HEK293 (cell line): Measurements from ENCODE around the gene HSPG2.

Experiments
- CTCF ChIA-PET: fragments of 350-600 bp; formaldehyde crosslinking; extraction: SDS; loops from one replicate; lab custom pipeline; 2021; ENCODE audit warnings: antibody characterized with exemption; lab: Yijun Ruan, JAX
- POLR2A ChIA-PET: fragments of 300-600 bp; formaldehyde crosslinking; extraction: SDS; loops from one replicate; lab custom pipeline; 2020; ENCODE audit warnings: antibody characterized with exemption, inconsistent platforms; lab: Yijun Ruan, JAX
- H3K27ac ChIP-seq: fragments of 200-500 bp; sonication (Bioruptor generic); 2 replicates; pipeline ENCODE4 v1.5.1; 2014; ENCODE audit warnings: low read depth, low read length, control low read depth, inconsistent platforms; ENCODE audit errors: extremely low read depth
- H3K36me3 ChIP-seq, 2 experiments: fragments of 200-500 bp in 1 of 2; sonication (Bioruptor generic) in 1 of 2; 1 replicate in 1 of 2; 2 replicates in 1 of 2; pipeline ENCODE4 v1.5.1; 2014 to 2017; ENCODE audit warnings: inconsistent platforms in 2 of 2, low read length in 2 of 2; ENCODE audit not compliant: control insufficient read depth in 2 of 2, insufficient read depth in 1 of 2
- H3K4me1 ChIP-seq: fragments of 200-500 bp; sonication (Bioruptor generic); 2 replicates; pipeline ENCODE4 v1.5.1; 2014; ENCODE audit warnings: mild to moderate bottlenecking, low read length, inconsistent platforms; ENCODE audit not compliant: control insufficient read depth, insufficient read depth
- H3K4me3 ChIP-seq: 2 replicates; pipeline ENCODE4 v1.5.1; 2011; ENCODE audit warnings: low read depth, mild to moderate bottlenecking, control low read depth, low read length, moderate library complexity
- H3K9me3 ChIP-seq: fragments of 200-500 bp; sonication (Bioruptor generic); 2 replicates; pipeline ENCODE4 v1.5.1; 2014; ENCODE audit warnings: low read depth, low read length, inconsistent platforms; ENCODE audit not compliant: control insufficient read depth, insufficient read depth
- AEBP2 ChIP-seq: fragments of 450-650 bp; formaldehyde crosslinking; IDR thresholded peaks from 2 replicates; pipeline ENCODE4 v1.5.1; 2016; ENCODE audit warnings: missing biosample characterization, missing genetic modification characterization, borderline replicate concordance
- BCL11A ChIP-seq: fragments of 450-650 bp; formaldehyde crosslinking; IDR thresholded peaks from 2 replicates; pipeline ENCODE4 v1.5.1; 2016; ENCODE audit warnings: low read depth, missing biosample characterization, missing genetic modification characterization
- GLIS1 ChIP-seq: fragments of 450-650 bp; formaldehyde crosslinking; IDR thresholded peaks from 2 replicates; pipeline ENCODE4 v1.5.1; 2016; ENCODE audit warnings: missing biosample characterization, missing genetic modification characterization
- KLF1 ChIP-seq: fragments of 450-650 bp; formaldehyde crosslinking; IDR thresholded peaks from 2 replicates; pipeline ENCODE4 v1.5.1; 2016; ENCODE audit warnings: missing biosample characterization, missing genetic modification characterization
- KLF10 ChIP-seq: fragments of 450-650 bp; IDR thresholded peaks from 2 replicates; pipeline ENCODE4 v1.5.1; 2018; ENCODE audit warnings: missing biosample characterization, mild to moderate bottlenecking, missing genetic modification characterization
- KLF8 ChIP-seq: fragments of 450-650 bp; formaldehyde crosslinking; IDR thresholded peaks from 2 replicates; pipeline ENCODE4 v1.5.1; 2016; ENCODE audit warnings: missing biosample characterization, missing genetic modification characterization
- PRDM6 ChIP-seq: fragments of 450-650 bp; formaldehyde crosslinking; IDR thresholded peaks from 2 replicates; pipeline ENCODE4 v1.5.1; 2017; ENCODE audit warnings: missing biosample characterization, missing genetic modification characterization
- SALL2 ChIP-seq: fragments of 450-650 bp; formaldehyde crosslinking; IDR thresholded peaks from 2 replicates; pipeline ENCODE4 v1.5.0; 2017; ENCODE audit warnings: missing biosample characterization, mild to moderate bottlenecking, missing genetic modification characterization, borderline replicate concordance
- TCF7L2 ChIP-seq: IDR thresholded peaks from 2 replicates; pipeline ENCODE4 v1.6.1; 2011; ENCODE audit warnings: low read depth, mild to moderate bottlenecking, inconsistent platforms, low read length, moderate library complexity, borderline replicate concordance
- ZBTB17 ChIP-seq: fragments of 450-650 bp; formaldehyde crosslinking; IDR thresholded peaks from 2 replicates; pipeline ENCODE4 v1.5.1; 2016; ENCODE audit warnings: missing biosample characterization, missing genetic modification characterization
- ZBTB26 ChIP-seq: fragments of 450-650 bp; formaldehyde crosslinking; optimal IDR thresholded peaks from 2 replicates; pipeline ENCODE3; 2016; ENCODE audit warnings: missing biosample characterization, mild to moderate bottlenecking, missing genetic modification characterization
- ZNF211 ChIP-seq: fragments of 450-650 bp; formaldehyde crosslinking; IDR thresholded peaks from 2 replicates; pipeline ENCODE4 v1.5.1; 2016; ENCODE audit warnings: low read depth, missing biosample characterization, missing genetic modification characterization
- ZNF311 ChIP-seq: fragments of 450-650 bp; formaldehyde crosslinking; IDR thresholded peaks from 2 replicates; pipeline ENCODE4 v1.5.1; 2017; ENCODE audit warnings: missing biosample characterization, missing genetic modification characterization, borderline replicate concordance
- ZNF341 ChIP-seq: fragments of 450-650 bp; formaldehyde crosslinking; IDR thresholded peaks from 2 replicates; pipeline ENCODE4; 2016; ENCODE audit warnings: low read depth, missing biosample characterization, missing genetic modification characterization
- ZNF473 ChIP-seq: fragments of 450-650 bp; formaldehyde crosslinking; IDR thresholded peaks from 2 replicates; pipeline ENCODE4 v1.5.1; 2017; ENCODE audit warnings: missing biosample characterization, missing genetic modification characterization
- ZNF600 ChIP-seq: fragments of 450-650 bp; formaldehyde crosslinking; IDR thresholded peaks from 2 replicates; pipeline ENCODE4 v1.5.1; 2016; ENCODE audit warnings: missing biosample characterization, missing genetic modification characterization

HSPG2 gene

GRCh38 chr1:21864730-21865129, 72.4 kb downstream of the HSPG2 start (continued):
- TF ChIP-seq ZBTB26 (tag by site-specific recombination), result no peak

- TF ChIP-seq KLF10 (tag by site-specific recombination), result no peak
- TF ChIP-seq TCF7L2, result no peak
- TF ChIP-seq ZNF600 (tag by site-specific recombination), result no peak
- no peak for TF ChIP-seq PRDM6
- no peak for TF ChIP-seq ZBTB17 (tag by site-specific recombination)
- no peak for TF ChIP-seq ZNF311 (tag by site-specific recombination)
- no peak for TF ChIP-seq BCL11A (tag by site-specific recombination)
- TF ChIP-seq ZNF211 (tag by site-specific recombination), result no peak
- TF ChIP-seq ZNF473 (tag by site-specific recombination), result no peak
- no peak for TF ChIP-seq ZNF341 (tag by site-specific recombination)
- TF ChIP-seq SALL2, result no peak
- H3K9me3 ChIP-seq, result no peaks in the 10 kb centered on the region
- H3K36me3 ChIP-seq, result peaks cover 0 to 43% of the 10 kb centered on the region in 2 experiments; a peak in 1 of 3 replicates
- H3K4me3 ChIP-seq, result no peak overlapping the region
- H3K27ac ChIP-seq, result no peak overlapping the region
- CTCF ChIA-PET, result interaction anchor here (0.6 kb wide), 2 partner anchors 134 to 139 kb away, joined by 3 read pairs; no protein-coding TSS in a partner anchor
- POLR2A ChIA-PET, result interaction anchor here (0.7 kb wide), 1 partner anchor 17 kb away, joined by 3 read pairs; no protein-coding TSS in a partner anchor
- no peaks in the 10 kb centered on the region for H3K4me1 ChIP-seq
These were observed 73.1 kb downstream of the HSPG2 start for GRCh38 chr1:21863981-21864380.

- POLR2A ChIA-PET, result interaction anchor here (0.7 kb wide), 1 partner anchor 1170 kb away, joined by 4 read pairs; no protein-coding TSS in a partner anchor
- H3K36me3 ChIP-seq, result peaks cover 0 to 58% of the 10 kb centered on the region in 2 experiments; a peak in 1 of 3 replicates
These were observed 75.3 kb downstream of the HSPG2 start for GRCh38 chr1:21861602-21862429.

More at GRCh38 chr1:21861602-21862429, 75.3 kb downstream of the HSPG2 start:
- Histone ChIP-seq H3K4me1 (no peaks in the 10 kb centered on the region), H3K27ac (no peak overlapping the region), H3K4me3 (no peak overlapping the region), H3K9me3 (no peaks in the 10 kb centered on the region)
- peak; percentile 59 for TF ChIP-seq GLIS1 (tag by site-specific recombination)
- peak; percentile 44; the same call in 1 of the 2 replicates for TF ChIP-seq KLF1 (tag by site-specific recombination)
- 0 out of 2 replicates have a peak, but pooled peaks have one; percentile 17 for TF ChIP-seq KLF8 (tag by site-specific recombination)
- no peak for TF ChIP-seq AEBP2 (tag by site-specific recombination)
- CTCF ChIA-PET, result no interaction called here
